Stomach (tissue), 9 donors: ENCODE measurements around the gene STMN1. TPM values are rescaled to one million over a fixed set of nuclear protein-coding genes. Genes with fewer than 3 reads are reported as not detected.

Experiments used
- DNase-seq, 2 donors: peaks; one replicate each; pipeline versions ENCODE4 v3.0.0 to v3.0.0-alpha.2; 2013 to 2019
- H3K27ac ChIP-seq, 5 donors: fragments of 200-600 bp in 4 of 5; sonication (generic) in 4 of 5; one replicate each; pipeline ENCODE4 v1.5.1; 2013 to 2019; ENCODE audit warnings: mild to moderate bottlenecking in 1 of 5, moderate library complexity in 1 of 5
- H3K27me3 ChIP-seq, 3 donors: fragments of 200-600 bp; sonication (generic); one replicate each; pipeline ENCODE4 v1.5.1; 2017 to 2019; ENCODE audit warnings: mixed run types in 1 of 3
- H3K36me3 ChIP-seq, 4 donors: fragments of 200-600 bp; sonication (generic); 1 replicate in 3 of 4; 2 replicates in 1 of 4; pipeline ENCODE4 v1.5.1; 2016 to 2019
- H3K4me1 ChIP-seq, 4 donors: fragments of 200-600 bp; sonication (generic); one replicate each; pipeline ENCODE4 v1.5.1; 2016 to 2019
- H3K4me3 ChIP-seq, 4 donors: fragments of 200-600 bp; sonication (generic) in 3 of 4; one replicate each; pipeline ENCODE4 v1.5.1; 2016 to 2019; ENCODE audit warnings: mild to moderate bottlenecking in 1 of 4
- H3K9me3 ChIP-seq, 4 donors: fragments of 200-600 bp; sonication (generic); one replicate each; pipeline ENCODE4 v1.5.1; 2016 to 2019
- EP300 ChIP-seq: sonication (generic); formaldehyde crosslinking; IDR thresholded peaks from one replicate; pipeline ENCODE4 v1.6.1; 2017; ENCODE audit warnings: antibody characterized with exemption
- POLR2A ChIP-seq, 4 donors: fragments of 450-650 bp; IDR thresholded peaks; one replicate each; pipeline ENCODE4 v1.6.1; 2016; ENCODE audit warnings: antibody characterized with exemption in 4 of 4, control low read depth in 2 of 4, mild to moderate bottlenecking in 1 of 4, moderate library complexity in 1 of 4
- POLR2AphosphoS5 ChIP-seq, 3 donors: sonication (generic); formaldehyde crosslinking; IDR thresholded peaks; one replicate each; pipeline ENCODE4 v1.6.1; 2016; ENCODE audit warnings: antibody characterized with exemption in 3 of 3
- WGBS, 5 donors: extraction: QIAGEN DNeasy Blood & Tissue Kit in 3 of 5; methylation state at CpG; one replicate each; pipeline versions ENCODE4 v1.1.5 to v1.1.7; 2013 to 2018; 5-methylcytosine and 5-hydroxymethylcytosine counted together
- intact Hi-C: fragments of 100-400 bp; cut with DNase I; formaldehyde crosslinking; loops from one replicate; pipeline ENCODE4 v1.15.1; 2023; ENCODE audit warnings: low total_unique reads
- polyA plus RNA-seq, 3 donors: library from polyadenylated mRNA; stranded (reverse); fragments of 200-250 nt; gene quantifications; one replicate each; pipeline ENCODE4 v1.2.3, GENCODE V29; 2013
- total RNA-seq, 5 donors: library from RNA; depleted of rRNA; stranded (reverse); fragments of >200 nt; gene quantifications; one replicate each; pipeline versions ENCODE4 v1.1.0 to v1.2.3, GENCODE V29; 2014 to 2016
- TF ChIP-seq, protein P1 (sequence below), 7 experiments: fragments of 450-650 bp in 4 of 7; fragments of 200-600 bp in 3 of 7; sonication (generic) in 3 of 7; IDR thresholded peaks; one replicate each; pipeline ENCODE4 v1.5.1; 2016 to 2019; ENCODE audit warnings: antibody characterized with exemption in 7 of 7, control low read depth in 2 of 7, mild to moderate bottlenecking in 1 of 7
- donor health status: healthy with polysubstance abuse.
- donor health status: Bipolar disorder and iron deficiency.
- donor health status: healthy.

STMN1 gene
- total and polyA plus RNA-seq, 8 donors: 25.9 to 109 (median 73.2) TPM

DNA sequence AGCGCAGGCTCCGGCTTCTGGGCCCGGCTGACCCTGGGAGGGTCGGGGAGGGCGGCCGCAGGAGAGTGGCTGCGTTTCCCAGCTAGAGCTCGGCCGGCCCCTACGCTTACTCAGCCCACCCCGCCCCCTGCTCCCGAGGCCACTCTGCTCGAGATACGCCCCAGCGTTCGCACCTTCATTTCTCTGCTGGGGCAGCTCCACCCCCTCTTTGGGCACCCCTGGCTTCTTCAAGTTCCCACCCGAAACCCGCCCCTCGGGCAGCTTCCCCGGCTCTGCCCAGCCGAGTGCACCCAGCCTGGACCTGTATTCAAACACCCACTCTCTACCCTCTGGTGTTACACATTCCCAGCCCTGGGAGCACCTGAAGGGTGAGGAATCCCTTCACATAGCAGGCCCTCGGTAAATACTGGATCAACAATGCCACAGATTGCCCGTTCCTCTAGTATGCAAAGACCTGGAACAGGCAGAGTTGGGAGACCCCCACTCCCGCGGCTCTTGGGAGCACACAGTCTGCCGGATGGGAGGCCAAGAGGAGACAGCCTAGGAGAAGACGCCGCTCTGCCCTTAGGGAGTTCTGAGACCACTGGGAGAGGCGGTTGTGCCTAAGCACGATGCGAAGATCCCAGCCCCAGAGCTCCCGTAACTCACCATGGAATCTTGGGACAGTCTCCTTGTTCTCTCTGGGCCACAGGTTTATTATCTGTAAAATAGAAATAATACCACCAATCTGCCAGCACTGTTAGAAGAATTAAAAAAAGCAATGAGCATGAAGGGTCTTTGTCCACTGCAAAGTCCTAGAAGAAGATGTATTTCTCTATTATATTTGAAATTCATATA, 30.1 kb downstream of the STMN1 start:
- Histone ChIP-seq H3K4me3 (peak overlapping the region; percentile 55 to 80 (median 72)), H3K9me3 (no peaks in the 10 kb centered on the region), H3K27me3 (no peaks in the 10 kb centered on the region), H3K36me3 (no peaks in the 10 kb centered on the region), H3K4me1 (peaks cover 51 to 71% (median 60%) of the 10 kb centered on the region in 4 donors), H3K27ac (peak overlapping the region; percentile 79 to 91 (median 87))
- no peak for DNase-seq
- intact Hi-C loops: no loop called here
- TF ChIP-seq POLR2AphosphoS5 (IDR thresholded peaks at IDR 0.05) (no peak), POLR2A (IDR thresholded peaks at IDR 0.05) (no peak), EP300 (no peak)
- TF ChIP-seq, protein P1, sequence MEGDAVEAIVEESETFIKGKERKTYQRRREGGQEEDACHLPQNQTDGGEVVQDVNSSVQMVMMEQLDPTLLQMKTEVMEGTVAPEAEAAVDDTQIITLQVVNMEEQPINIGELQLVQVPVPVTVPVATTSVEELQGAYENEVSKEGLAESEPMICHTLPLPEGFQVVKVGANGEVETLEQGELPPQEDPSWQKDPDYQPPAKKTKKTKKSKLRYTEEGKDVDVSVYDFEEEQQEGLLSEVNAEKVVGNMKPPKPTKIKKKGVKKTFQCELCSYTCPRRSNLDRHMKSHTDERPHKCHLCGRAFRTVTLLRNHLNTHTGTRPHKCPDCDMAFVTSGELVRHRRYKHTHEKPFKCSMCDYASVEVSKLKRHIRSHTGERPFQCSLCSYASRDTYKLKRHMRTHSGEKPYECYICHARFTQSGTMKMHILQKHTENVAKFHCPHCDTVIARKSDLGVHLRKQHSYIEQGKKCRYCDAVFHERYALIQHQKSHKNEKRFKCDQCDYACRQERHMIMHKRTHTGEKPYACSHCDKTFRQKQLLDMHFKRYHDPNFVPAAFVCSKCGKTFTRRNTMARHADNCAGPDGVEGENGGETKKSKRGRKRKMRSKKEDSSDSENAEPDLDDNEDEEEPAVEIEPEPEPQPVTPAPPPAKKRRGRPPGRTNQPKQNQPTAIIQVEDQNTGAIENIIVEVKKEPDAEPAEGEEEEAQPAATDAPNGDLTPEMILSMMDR (IDR thresholded peaks at IDR 0.05): no peak
- WGBS, 5 donors: 21 to 27% (median 25%) methylated on average over 29 to 32 of the region's 32 CpGs

DNA sequence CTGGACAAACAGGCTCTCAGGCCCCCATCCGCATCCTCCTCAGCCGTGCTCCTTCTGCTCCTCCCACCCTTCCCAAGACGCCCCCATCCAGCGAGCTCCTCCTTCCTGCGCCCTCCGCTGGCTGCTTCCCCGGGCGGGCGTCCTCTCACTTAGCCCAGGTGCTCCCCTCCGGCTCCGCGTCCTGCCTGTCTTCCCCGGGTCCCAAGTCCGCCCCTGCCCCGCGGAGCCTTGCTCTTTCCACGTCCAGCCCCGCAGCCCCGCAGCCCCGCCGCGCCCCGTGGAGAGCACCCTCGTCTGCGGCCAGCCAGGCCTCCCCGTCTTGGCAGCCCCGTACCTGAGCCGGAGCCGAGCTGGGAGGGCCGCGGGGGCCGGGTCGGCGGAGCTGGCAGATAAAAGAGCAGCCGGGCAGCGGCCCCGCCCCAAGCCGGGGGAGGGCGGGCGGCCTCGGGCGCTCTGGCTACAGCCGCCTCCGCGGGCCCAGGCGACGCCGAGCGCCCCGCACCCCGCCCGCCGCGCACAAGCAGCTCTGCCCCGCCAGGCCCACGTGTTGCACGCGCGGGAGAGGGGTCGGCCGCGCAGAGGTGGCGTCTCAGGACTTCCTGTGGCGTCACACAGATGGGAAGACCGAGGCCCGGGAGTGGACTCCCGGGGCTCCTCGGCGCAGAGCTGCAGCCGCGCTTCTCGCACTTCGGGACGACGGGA, 30.9 kb downstream of the STMN1 start, which contains the start of gene PAQR7:
Gene PAQR7 (minus strand): TSS at position 555 of the 702 bp plus-strand sequence. CDS start 11,869 bp downstream, outside the sequence.
- WGBS, 5 donors: 0 to 1% (median 1%) methylated on average over 35 to 75 of the region's 75 CpGs
- H3K36me3 ChIP-seq: peaks cover 0 to 2% (median under 1%) of the 10 kb centered on the region in 4 donors
- no peaks in the 10 kb centered on the region for H3K27me3 ChIP-seq
- peaks cover 57 to 79% (median 66%) of the 10 kb centered on the region in 4 donors for H3K4me1 ChIP-seq
- H3K27ac ChIP-seq: peak within 1 kb of the TSS; percentile 79 to 91 (median 87)
- peak in 1 of 3 donors; percentile 58 for TF ChIP-seq POLR2AphosphoS5 (IDR thresholded peaks at IDR 0.05)
- TF ChIP-seq EP300: no peak
- DNase-seq: peak; percentile 87 to 95
- H3K9me3 ChIP-seq: no peaks in the 10 kb centered on the region
- peak within 1 kb of the TSS; percentile 55 to 80 (median 72) for H3K4me3 ChIP-seq
- intact Hi-C loops: no loop called here

DNA sequence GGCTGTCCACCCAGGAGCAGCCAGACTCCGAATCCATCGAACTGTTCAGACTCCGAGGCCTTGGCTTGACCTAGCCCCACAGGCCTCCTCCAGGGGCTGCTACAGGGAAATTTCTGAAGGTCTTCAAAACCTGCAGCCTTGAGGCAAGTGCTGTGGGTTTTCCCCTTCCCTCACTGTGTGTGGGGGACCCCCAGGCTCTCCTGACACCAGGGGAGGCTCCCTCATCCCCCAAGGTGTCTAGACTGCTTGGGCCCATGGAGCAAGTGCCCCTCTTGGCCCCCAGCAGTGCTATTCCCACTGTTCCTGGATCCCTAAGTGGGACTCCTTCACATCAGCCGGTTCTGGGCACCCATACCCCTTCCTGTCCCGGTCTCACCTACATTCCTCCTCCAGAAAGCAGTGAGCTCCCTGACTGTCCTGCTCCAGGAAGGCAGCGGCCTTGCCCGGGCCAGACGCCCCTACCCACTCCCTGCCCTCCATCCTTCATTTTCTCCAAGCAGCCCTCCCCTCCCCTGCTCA, 31.5 kb downstream of the STMN1 start:
- 18 to 32% (median 26%) methylated on average over 8 of the region's 8 CpGs for WGBS, 5 donors
- TF ChIP-seq, protein P1 (IDR thresholded peaks at IDR 0.05): no peak
- no peak for TF ChIP-seq EP300
- no peak for TF ChIP-seq POLR2AphosphoS5 (IDR thresholded peaks at IDR 0.05)
- TF ChIP-seq POLR2A (IDR thresholded peaks at IDR 0.05): no peak
- Histone ChIP-seq H3K36me3 (peaks cover 0 to 7% (median 3%) of the 10 kb centered on the region in 4 donors), H3K27me3 (no peaks in the 10 kb centered on the region), H3K4me1 (peaks cover 57 to 75% (median 65%) of the 10 kb centered on the region in 4 donors), H3K9me3 (no peaks in the 10 kb centered on the region), H3K27ac (peak overlapping the region; percentile 79 to 91 (median 87)), H3K4me3 (peak overlapping the region; percentile 55 to 80 (median 72))
- intact Hi-C loops: no loop called here
- no peak for DNase-seq

DNA sequence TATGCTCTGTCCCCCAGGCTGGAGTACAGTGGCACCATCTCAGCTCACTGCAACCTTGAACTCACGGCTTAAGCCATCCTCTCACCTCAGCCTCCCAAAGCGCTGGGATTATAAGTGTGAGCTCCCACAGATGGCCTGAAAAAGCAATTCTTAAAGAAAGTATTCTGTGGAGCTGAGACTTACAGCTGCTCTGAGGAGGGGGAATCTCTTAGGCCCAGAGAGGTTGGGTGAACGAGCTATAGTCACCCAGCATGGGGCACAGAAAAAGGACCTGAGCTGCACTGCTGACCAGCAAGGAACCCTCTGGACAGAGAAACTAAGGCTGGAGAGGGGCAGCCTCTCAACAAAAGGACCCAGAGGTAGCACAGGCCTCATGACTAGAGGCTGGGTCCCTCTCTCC, 32.0 kb downstream of the STMN1 start:
- H3K4me3 ChIP-seq: peak overlapping the region in 3 of 4 donors; percentile 55 to 80 (median 71)
- no peaks in the 10 kb centered on the region for H3K27me3 ChIP-seq
- TF ChIP-seq POLR2AphosphoS5 (IDR thresholded peaks at IDR 0.05): no peak
- no peak for TF ChIP-seq POLR2A (IDR thresholded peaks at IDR 0.05)
- TF ChIP-seq, protein P1 (IDR thresholded peaks at IDR 0.05): no peak
- no peak for TF ChIP-seq EP300
- H3K4me1 ChIP-seq: peaks cover 55 to 71% (median 61%) of the 10 kb centered on the region in 4 donors
- intact Hi-C loops: no loop called here
- DNase-seq: no peak
- WGBS, 5 donors: 89 to 97% (median 94%) methylated on average over 3 of the region's 3 CpGs
- no peaks in the 10 kb centered on the region for H3K9me3 ChIP-seq
- H3K27ac ChIP-seq: peak overlapping the region; percentile 79 to 91 (median 87)
- H3K36me3 ChIP-seq: peaks cover 0 to 10% (median 3%) of the 10 kb centered on the region in 4 donors
